ENCODE measurements around the gene MALT1. TPM values are rescaled to one million over a fixed set of nuclear protein-coding genes. Genes with fewer than 3 reads are reported as not detected.

Gene MALT1
- total RNA-seq, 1 experiment from 2014 or later = 22.6 TPM

- Mint-ChIP-seq H3K36me3 (ENCODE audit: insufficient read depth, unreplicated experiment) (peaks cover 21% of the 10 kb centered on the region), H3K4me1 (ENCODE audit: low read depth, unreplicated experiment) (peaks cover 7% of the 10 kb centered on the region), H3K4me3 (ENCODE audit: unreplicated experiment) (no peak overlapping the region), H3K9me3 (ENCODE audit: unreplicated experiment) (no peaks in the 10 kb centered on the region), H3K27me3 (ENCODE audit: insufficient read depth, unreplicated experiment) (no peaks in the 10 kb centered on the region), H3K27ac (ENCODE audit: unreplicated experiment) (no peak overlapping the region)
- Histone ChIP-seq H3K4me3 (ENCODE audit: low read depth, low read length) (no peak overlapping the region), H3K4me1 (no peaks in the 10 kb centered on the region), H3K27me3 (replicated peaks; ENCODE audit: control insufficient read depth, insufficient read depth, low read length) (no peaks in the 10 kb centered on the region), H3K36me3 (ENCODE audit: control insufficient read depth, insufficient read depth, low read length) (no peaks in the 10 kb centered on the region), H3K9me3 (no peaks in the 10 kb centered on the region)
- BruUV-seq (replicated peaks) = no TSS peak
- DNase-seq = no peak
- intact Hi-C loops (cut with micrococcal nuclease; ENCODE audit: unreplicated experiment) = no loop called here
- CTCF ChIA-PET = no interaction called here
- POLR2A ChIA-PET = no interaction called here
- TF ChIP-seq, protein P1, sequence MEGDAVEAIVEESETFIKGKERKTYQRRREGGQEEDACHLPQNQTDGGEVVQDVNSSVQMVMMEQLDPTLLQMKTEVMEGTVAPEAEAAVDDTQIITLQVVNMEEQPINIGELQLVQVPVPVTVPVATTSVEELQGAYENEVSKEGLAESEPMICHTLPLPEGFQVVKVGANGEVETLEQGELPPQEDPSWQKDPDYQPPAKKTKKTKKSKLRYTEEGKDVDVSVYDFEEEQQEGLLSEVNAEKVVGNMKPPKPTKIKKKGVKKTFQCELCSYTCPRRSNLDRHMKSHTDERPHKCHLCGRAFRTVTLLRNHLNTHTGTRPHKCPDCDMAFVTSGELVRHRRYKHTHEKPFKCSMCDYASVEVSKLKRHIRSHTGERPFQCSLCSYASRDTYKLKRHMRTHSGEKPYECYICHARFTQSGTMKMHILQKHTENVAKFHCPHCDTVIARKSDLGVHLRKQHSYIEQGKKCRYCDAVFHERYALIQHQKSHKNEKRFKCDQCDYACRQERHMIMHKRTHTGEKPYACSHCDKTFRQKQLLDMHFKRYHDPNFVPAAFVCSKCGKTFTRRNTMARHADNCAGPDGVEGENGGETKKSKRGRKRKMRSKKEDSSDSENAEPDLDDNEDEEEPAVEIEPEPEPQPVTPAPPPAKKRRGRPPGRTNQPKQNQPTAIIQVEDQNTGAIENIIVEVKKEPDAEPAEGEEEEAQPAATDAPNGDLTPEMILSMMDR (IDR thresholded peaks at IDR 0.05; ENCODE audit: insufficient read depth in 1 of 2, low read depth in 1 of 2, low read length in 1 of 2, severe bottlenecking in 1 of 2, unreplicated experiment in 1 of 2) = no peak
Observed at GRCh38 chr18:58687871-58688308, 16.6 kb downstream of the MALT1 start.

- Histone ChIP-seq H3K4me3 (ENCODE audit: low read depth, low read length) (no peak overlapping the region), H3K4me1 (no peaks in the 10 kb centered on the region), H3K9me3 (no peaks in the 10 kb centered on the region), H3K36me3 (ENCODE audit: control insufficient read depth, insufficient read depth, low read length) (no peaks in the 10 kb centered on the region), H3K27me3 (replicated peaks; ENCODE audit: control insufficient read depth, insufficient read depth, low read length) (no peaks in the 10 kb centered on the region)
- H3K4me3 Mint-ChIP-seq (ENCODE audit: unreplicated experiment) = no peak overlapping the region
- intact Hi-C loops (cut with micrococcal nuclease; ENCODE audit: unreplicated experiment) = no loop called here
- no peak for DNase-seq
- ChIA-PET CTCF (no interaction called here), POLR2A (no interaction called here)
- peaks cover 7% of the 10 kb centered on the region for H3K4me1 Mint-ChIP-seq (ENCODE audit: low read depth, unreplicated experiment)
- no TSS peak for BruUV-seq (replicated peaks)
- H3K9me3 Mint-ChIP-seq (ENCODE audit: unreplicated experiment) = no peaks in the 10 kb centered on the region
- no peak overlapping the region for H3K27ac Mint-ChIP-seq (ENCODE audit: unreplicated experiment)
- TF ChIP-seq, protein P1 (IDR thresholded peaks at IDR 0.05; ENCODE audit: insufficient read depth in 1 of 2, low read depth in 1 of 2, low read length in 1 of 2, severe bottlenecking in 1 of 2, unreplicated experiment in 1 of 2) = no peak
- no peaks in the 10 kb centered on the region for H3K27me3 Mint-ChIP-seq (ENCODE audit: insufficient read depth, unreplicated experiment)
- H3K36me3 Mint-ChIP-seq (ENCODE audit: insufficient read depth, unreplicated experiment) = peaks cover 27% of the 10 kb centered on the region
Observed at GRCh38 chr18:58690259-58690658, 19.0 kb downstream of the MALT1 start.

DNA sequence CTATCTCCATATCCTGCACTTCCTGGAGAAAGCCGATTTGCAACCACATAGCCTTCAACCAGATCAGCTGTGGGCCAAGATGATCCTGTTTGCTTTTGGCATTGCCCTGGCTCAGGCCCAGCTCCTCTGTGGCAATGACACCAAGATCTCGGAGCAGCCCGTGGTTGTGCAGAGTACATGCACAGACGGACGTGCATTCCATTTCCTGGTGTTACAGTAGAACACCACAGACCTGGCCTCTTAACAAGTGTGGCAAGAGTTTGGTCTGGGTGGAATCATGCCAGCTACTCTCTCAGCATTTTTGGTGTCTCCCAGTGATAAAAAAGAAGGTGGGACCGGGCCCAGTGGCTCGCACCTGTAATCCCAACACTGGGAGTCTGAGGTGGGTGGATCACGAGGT is 20.0 kb downstream of the MALT1 start:
- peaks cover 7% of the 10 kb centered on the region for H3K4me1 Mint-ChIP-seq (ENCODE audit: low read depth, unreplicated experiment)
- TF ChIP-seq, protein P1 (IDR thresholded peaks at IDR 0.05; ENCODE audit: insufficient read depth in 1 of 2, low read depth in 1 of 2, low read length in 1 of 2, severe bottlenecking in 1 of 2, unreplicated experiment in 1 of 2) = no peak
- intact Hi-C loops (cut with micrococcal nuclease; ENCODE audit: unreplicated experiment) = no loop called here
- Histone ChIP-seq H3K36me3 (ENCODE audit: control insufficient read depth, insufficient read depth, low read length) (no peaks in the 10 kb centered on the region), H3K4me1 (no peaks in the 10 kb centered on the region), H3K4me3 (ENCODE audit: low read depth, low read length) (no peak overlapping the region), H3K9me3 (no peaks in the 10 kb centered on the region), H3K27me3 (replicated peaks; ENCODE audit: control insufficient read depth, insufficient read depth, low read length) (no peaks in the 10 kb centered on the region)
- ChIA-PET CTCF (interaction anchor here (0.5 kb wide), 1 partner anchor 158 kb away, joined by 3 read pairs; no protein-coding TSS in a partner anchor), POLR2A (no interaction called here)
- peaks cover 33% of the 10 kb centered on the region for H3K36me3 Mint-ChIP-seq (ENCODE audit: insufficient read depth, unreplicated experiment)
- H3K9me3 Mint-ChIP-seq (ENCODE audit: unreplicated experiment) = no peaks in the 10 kb centered on the region
- H3K27me3 Mint-ChIP-seq (ENCODE audit: insufficient read depth, unreplicated experiment) = no peaks in the 10 kb centered on the region
- no peak overlapping the region for H3K27ac Mint-ChIP-seq (ENCODE audit: unreplicated experiment)
- no peak overlapping the region for H3K4me3 Mint-ChIP-seq (ENCODE audit: unreplicated experiment)
- DNase-seq = no peak
- BruUV-seq (replicated peaks) = no TSS peak

Measured in Caco-2 (cell line).